GM19397 (cell line): Measurements from ENCODE around the gene ITPR1.

Experiments used
- ATAC-seq: cut with Tn5 transposase; IDR thresholded peaks from one replicate; pipeline ENCODE4 v1.9.1; 2021; ENCODE audit warnings: mild to moderate bottlenecking, moderate library complexity; ENCODE audit not compliant: unreplicated experiment

ITPR1 gene

GRCh38 chr3:4478261-4478660 lies 14.9 kb upstream of the ITPR1 start:
- no peak for ATAC-seq

- no peak for ATAC-seq
These were observed 1.3 kb upstream of the ITPR1 start for GRCh38 chr3:4491855-4492207.

- ATAC-seq, result peak; percentile 9
These were observed 737 bp upstream of the ITPR1 start for GRCh38 chr3:4492208-4493013.

GRCh38 chr3:4493941-4494894 lies 1.1 kb downstream of the ITPR1 start:
- ATAC-seq, result no peak

GRCh38 chr3:4494895-4495264 lies 1.7 kb downstream of the ITPR1 start:
- ATAC-seq, result no peak

GRCh38 chr3:4495294-4496086 lies 2.3 kb downstream of the ITPR1 start:
- ATAC-seq, result no peak

- no peak for ATAC-seq
These were observed 2.9 kb downstream of the ITPR1 start for GRCh38 chr3:4496087-4496452.

GRCh38 chr3:4497005-4497692 lies 4.0 kb downstream of the ITPR1 start:
- ATAC-seq, result no peak

- no peak for ATAC-seq
These were observed 4.7 kb downstream of the ITPR1 start for GRCh38 chr3:4497843-4498324.

- ATAC-seq, result no peak
These were observed 5.3 kb downstream of the ITPR1 start for GRCh38 chr3:4498446-4498845.

- ATAC-seq, result no peak
These were observed 8.3 kb downstream of the ITPR1 start for GRCh38 chr3:4501437-4501836.

GRCh38 chr3:4501927-4502326 lies 8.8 kb downstream of the ITPR1 start:
- ATAC-seq, result no peak

GRCh38 chr3:4503050-4503449 lies 9.9 kb downstream of the ITPR1 start:
- ATAC-seq, result peak; percentile 45

GRCh38 chr3:4504340-4505261 lies 11.5 kb downstream of the ITPR1 start:
- no peak for ATAC-seq

- no peak for ATAC-seq
These were observed 12.8 kb downstream of the ITPR1 start for GRCh38 chr3:4505688-4506558.

GRCh38 chr3:4506559-4507023 lies 13.4 kb downstream of the ITPR1 start:
- ATAC-seq, result no peak

- ATAC-seq, result no peak
These were observed 14.0 kb downstream of the ITPR1 start for GRCh38 chr3:4507024-4507596.
